NOMO-1 treated with dmso at 0.1 percent for 144 hours (cell line): ENCODE results near the gene STRN.
"Not testable (repeated sequence)": the region's sequence is repeated elsewhere in the genome, so short reads cannot be mapped to it uniquely, and the experiment has no call there.

Experiments
- DNase-seq: peaks from one replicate; lab custom pipeline; 2025; ENCODE audit not compliant: unreplicated experiment; lab: John Stamatoyannopoulos, UW

Gene STRN

GRCh38 chr2:36963734-36964133 lies 2.6 kb downstream of the STRN start:
- no peak for DNase-seq

- DNase-seq: no peak
These were observed 3.2 kb downstream of the STRN start for GRCh38 chr2:36963106-36963505.

- no peak for DNase-seq
These were observed 5.6 kb downstream of the STRN start for GRCh38 chr2:36960773-36961172.

GRCh38 chr2:36960005-36960675 lies 6.2 kb downstream of the STRN start:
- no peak for DNase-seq

GRCh38 chr2:36954977-36955607 lies 11.2 kb downstream of the STRN start:
- no peak for DNase-seq

- no peak for DNase-seq
These were observed 13.6 kb downstream of the STRN start for GRCh38 chr2:36952748-36953197.

GRCh38 chr2:36951574-36951973 lies 14.8 kb downstream of the STRN start:
- DNase-seq: no peak

- no peak for DNase-seq
These were observed 15.3 kb downstream of the STRN start for GRCh38 chr2:36951027-36951518.

- DNase-seq: no peak
These were observed 16.5 kb downstream of the STRN start for GRCh38 chr2:36949845-36950244.

GRCh38 chr2:36945240-36945639 lies 21.1 kb downstream of the STRN start:
- not testable (repeated sequence) for DNase-seq

GRCh38 chr2:36941867-36942266 lies 24.5 kb downstream of the STRN start:
- DNase-seq: no peak

- not testable (repeated sequence) for DNase-seq
These were observed 29.8 kb downstream of the STRN start for GRCh38 chr2:36936526-36936925.

GRCh38 chr2:36931688-36932087 lies 34.6 kb downstream of the STRN start:
- not testable (repeated sequence) for DNase-seq

- DNase-seq: not testable (repeated sequence)
These were observed 35.4 kb downstream of the STRN start for GRCh38 chr2:36930787-36931410.

- not testable (repeated sequence) for DNase-seq
These were observed 39.9 kb downstream of the STRN start for GRCh38 chr2:36926175-36927132.

GRCh38 chr2:36922629-36923028 lies 43.7 kb downstream of the STRN start:
- not testable (repeated sequence) for DNase-seq

- DNase-seq: no peak
These were observed 44.4 kb downstream of the STRN start for GRCh38 chr2:36921984-36922383.

GRCh38 chr2:36919041-36919837 lies 47.1 kb downstream of the STRN start:
- no peak for DNase-seq

- no peak for DNase-seq
These were observed 48.0 kb downstream of the STRN start for GRCh38 chr2:36918307-36918706.

GRCh38 chr2:36915627-36916026 lies 50.7 kb downstream of the STRN start:
- DNase-seq: peak; percentile 3
